ENCODE results near the gene EFNA1.

DNA sequence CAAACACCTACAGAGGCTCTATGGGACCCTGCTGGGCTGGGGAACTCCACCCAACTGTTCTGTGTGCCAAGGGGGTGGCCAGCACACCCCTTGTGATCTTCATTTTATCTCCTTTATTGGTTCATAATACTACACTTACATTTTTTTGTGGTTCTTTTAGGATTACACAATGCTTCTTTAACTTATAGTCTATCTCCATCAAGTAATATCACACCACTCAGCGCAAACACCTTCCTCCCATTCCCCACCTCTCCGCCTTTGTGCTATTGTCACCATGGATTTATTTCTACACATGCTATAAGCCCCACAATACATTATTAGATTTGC is 33.1 kb upstream of the EFNA1 start:
- TF ChIP-seq, protein P1, sequence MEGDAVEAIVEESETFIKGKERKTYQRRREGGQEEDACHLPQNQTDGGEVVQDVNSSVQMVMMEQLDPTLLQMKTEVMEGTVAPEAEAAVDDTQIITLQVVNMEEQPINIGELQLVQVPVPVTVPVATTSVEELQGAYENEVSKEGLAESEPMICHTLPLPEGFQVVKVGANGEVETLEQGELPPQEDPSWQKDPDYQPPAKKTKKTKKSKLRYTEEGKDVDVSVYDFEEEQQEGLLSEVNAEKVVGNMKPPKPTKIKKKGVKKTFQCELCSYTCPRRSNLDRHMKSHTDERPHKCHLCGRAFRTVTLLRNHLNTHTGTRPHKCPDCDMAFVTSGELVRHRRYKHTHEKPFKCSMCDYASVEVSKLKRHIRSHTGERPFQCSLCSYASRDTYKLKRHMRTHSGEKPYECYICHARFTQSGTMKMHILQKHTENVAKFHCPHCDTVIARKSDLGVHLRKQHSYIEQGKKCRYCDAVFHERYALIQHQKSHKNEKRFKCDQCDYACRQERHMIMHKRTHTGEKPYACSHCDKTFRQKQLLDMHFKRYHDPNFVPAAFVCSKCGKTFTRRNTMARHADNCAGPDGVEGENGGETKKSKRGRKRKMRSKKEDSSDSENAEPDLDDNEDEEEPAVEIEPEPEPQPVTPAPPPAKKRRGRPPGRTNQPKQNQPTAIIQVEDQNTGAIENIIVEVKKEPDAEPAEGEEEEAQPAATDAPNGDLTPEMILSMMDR (IDR thresholded peaks at IDR 0.05; ENCODE audit: poor library complexity) = no peak
- no peak for TF ChIP-seq EZH2 (IDR thresholded peaks at IDR 0.05; ENCODE audit: borderline replicate concordance)
- no peak for TF ChIP-seq EZH2phosphoT487 (IDR thresholded peaks at IDR 0.05; ENCODE audit: low read depth, severe bottlenecking, unreplicated experiment)
